H54 (cell line): Measurements from ENCODE around the gene HECTD2.
"Not testable (repeated sequence)": the region's sequence is repeated elsewhere in the genome, so short reads cannot be mapped to it uniquely, and the experiment has no call there.

ENCODE experiments used
- DNase-seq: peaks from one replicate; pipeline ENCODE4 v3.0.0; 2011; ENCODE audit warnings: low spot score, mixed read lengths; ENCODE audit not compliant: insufficient read length
- FAIRE-seq: peaks from 3 replicates; lab custom pipeline; 2011; peaks lifted over from hg19 to GRCh38; lab: Jason Lieb, UNC
- POLR2A ChIP-seq: IDR thresholded peaks from 2 replicates; pipeline ENCODE4 v1.6.1; 2011; ENCODE audit warnings: low read depth, mild to moderate bottlenecking, low read length

HECTD2 gene

GRCh38 chr10:91424016-91424415 is 13.9 kb downstream of the HECTD2 start:
- no peak for TF ChIP-seq POLR2A
- no peak for DNase-seq
- peak; percentile 93 for FAIRE-seq

GRCh38 chr10:91432175-91432574 is 22.0 kb downstream of the HECTD2 start:
- TF ChIP-seq POLR2A = no peak
- FAIRE-seq = peak; percentile 52
- DNase-seq = no peak

GRCh38 chr10:91433620-91434019 is 23.5 kb downstream of the HECTD2 start:
- no peak for TF ChIP-seq POLR2A
- no peak for DNase-seq
- FAIRE-seq = no peak

GRCh38 chr10:91434041-91434440 is 23.9 kb downstream of the HECTD2 start:
- TF ChIP-seq POLR2A = no peak
- DNase-seq (no peak), FAIRE-seq (peak; percentile 90)

- no peak for TF ChIP-seq POLR2A
- FAIRE-seq (peak; percentile 43), DNase-seq (no peak)
These were observed 25.1 kb downstream of the HECTD2 start for GRCh38 chr10:91435241-91435640.

- not testable (repeated sequence) for FAIRE-seq, DNase-seq
These were observed 28.1 kb downstream of the HECTD2 start for GRCh38 chr10:91438228-91438627.

- FAIRE-seq (no peak), DNase-seq (no peak)
- no peak for TF ChIP-seq POLR2A
These were observed 34.4 kb downstream of the HECTD2 start for GRCh38 chr10:91444211-91445182.

- TF ChIP-seq POLR2A = no peak
- no peak for DNase-seq
- FAIRE-seq = no peak
These were observed 41.9 kb downstream of the HECTD2 start for GRCh38 chr10:91452063-91452462.

GRCh38 chr10:91453535-91453934 is 43.4 kb downstream of the HECTD2 start:
- FAIRE-seq = no peak

GRCh38 chr10:91455135-91455534 is 45.0 kb downstream of the HECTD2 start:
- FAIRE-seq, DNase-seq: not testable (repeated sequence)

More at GRCh38 chr10:91453535-91453934, 43.4 kb downstream of the HECTD2 start:
- TF ChIP-seq POLR2A = no peak
- DNase-seq = no peak

GRCh38 chr10:91460681-91461080 is 50.5 kb downstream of the HECTD2 start:
- DNase-seq (no peak), FAIRE-seq (peak; percentile 20)
- no peak for TF ChIP-seq POLR2A

GRCh38 chr10:91462423-91462822 is 52.3 kb downstream of the HECTD2 start:
- DNase-seq (no peak), FAIRE-seq (peak; percentile 88)
- TF ChIP-seq POLR2A = no peak

- TF ChIP-seq POLR2A = no peak
- peak; percentile 6 for FAIRE-seq
- DNase-seq = no peak
These were observed 54.4 kb downstream of the HECTD2 start for GRCh38 chr10:91464500-91464899.

- no peak for TF ChIP-seq POLR2A
- FAIRE-seq (peak; percentile 20), DNase-seq (no peak)
These were observed 55.1 kb downstream of the HECTD2 start for GRCh38 chr10:91465261-91465660.

GRCh38 chr10:91467114-91467513 is 57.0 kb downstream of the HECTD2 start:
- FAIRE-seq (no peak), DNase-seq (no peak)
- no peak for TF ChIP-seq POLR2A
